Measurements from ENCODE around the gene MAN2A1. TPM values are rescaled to one million over a fixed set of nuclear protein-coding genes. Genes with fewer than 3 reads are reported as not detected.

MAN2A1 gene
- total RNA-seq, 1 experiment from 2014 or later = 21.8 TPM

GRCh38 chr5:109848130-109848529 lies 158.4 kb downstream of the MAN2A1 start:
- DNase-seq = no peak
- ATAC-seq = no peak
- POLR2A ChIA-PET (ENCODE audit: unreplicated experiment) = no interaction called here
- intact Hi-C loops (cut with micrococcal nuclease) = loop anchor here (10.0 kb wide), 1 partner anchor 567 kb away; no protein-coding TSS in a partner anchor
- no peak overlapping the region for H3K9ac ChIP-seq (ENCODE audit: low read length)
- no peaks in the 10 kb centered on the region for H4K20me1 ChIP-seq (ENCODE audit: low read length)
- peaks cover 7% of the 10 kb centered on the region for H3K4me1 ChIP-seq (ENCODE audit: insufficient read depth, low read length)
- H2AFZ ChIP-seq (ENCODE audit: low read length) = no peak overlapping the region
- H3K27me3 ChIP-seq (ENCODE audit: low read length) = no peaks in the 10 kb centered on the region
- H3K36me3 ChIP-seq (ENCODE audit: low read depth, low read length) = no peaks in the 10 kb centered on the region
- TF ChIP-seq EZH2 (IDR thresholded peaks at IDR 0.05; ENCODE audit: low read length, unreplicated experiment) (no peak), EZH2phosphoT487 (IDR thresholded peaks at IDR 0.05; ENCODE audit: borderline replicate concordance, low read length) (no peak), CTCF (conservative IDR thresholded peaks at IDR 0.05; ENCODE audit: low read depth, low read length) (no peak)
- H3K79me2 ChIP-seq (ENCODE audit: low read length) = no peaks in the 10 kb centered on the region
- no peak overlapping the region for H3K4me3 ChIP-seq (ENCODE audit: low read length)
- no peaks in the 10 kb centered on the region for H3F3A ChIP-seq (ENCODE audit: low read length, unreplicated experiment)
- H3K9me2 ChIP-seq (replicated peaks; ENCODE audit: low read length) = no peaks in the 10 kb centered on the region
- no peak overlapping the region for H3K27ac ChIP-seq (ENCODE audit: low read length)
- no TSS peak for BruUV-seq (replicated peaks)
- CTCF ChIA-PET = no interaction called here
- no peaks in the 10 kb centered on the region for H3K9me3 ChIP-seq (ENCODE audit: low read length)
- H3K4me2 ChIP-seq (ENCODE audit: low read length) = no peak overlapping the region

GRCh38 chr5:109849478-109850088 lies 159.9 kb downstream of the MAN2A1 start:
- Histone ChIP-seq H3K4me1 (ENCODE audit: insufficient read depth, low read length) (no peaks in the 10 kb centered on the region), H3K9ac (ENCODE audit: low read length) (no peak overlapping the region), H3K4me3 (ENCODE audit: low read length) (no peak overlapping the region), H3F3A (ENCODE audit: low read length, unreplicated experiment) (no peaks in the 10 kb centered on the region), H4K20me1 (ENCODE audit: low read length) (no peaks in the 10 kb centered on the region), H3K9me3 (ENCODE audit: low read length) (no peaks in the 10 kb centered on the region), H3K27me3 (ENCODE audit: low read length) (no peaks in the 10 kb centered on the region), H3K79me2 (ENCODE audit: low read length) (no peaks in the 10 kb centered on the region), H3K4me2 (ENCODE audit: low read length) (no peak overlapping the region), H2AFZ (ENCODE audit: low read length) (no peak overlapping the region), H3K27ac (ENCODE audit: low read length) (no peak overlapping the region), H3K36me3 (ENCODE audit: low read depth, low read length) (no peaks in the 10 kb centered on the region), H3K9me2 (replicated peaks; ENCODE audit: low read length) (no peaks in the 10 kb centered on the region)
- ChIA-PET CTCF (no interaction called here), POLR2A (ENCODE audit: unreplicated experiment) (no interaction called here)
- no peak for TF ChIP-seq EZH2phosphoT487 (IDR thresholded peaks at IDR 0.05; ENCODE audit: borderline replicate concordance, low read length)
- TF ChIP-seq CTCF (conservative IDR thresholded peaks at IDR 0.05; ENCODE audit: low read depth, low read length) = no peak
- no peak for TF ChIP-seq EZH2 (IDR thresholded peaks at IDR 0.05; ENCODE audit: low read length, unreplicated experiment)
- ATAC-seq (no peak), DNase-seq (no peak)
- intact Hi-C loops (cut with micrococcal nuclease) = loop anchor here (10.0 kb wide), 1 partner anchor 565 kb away; no protein-coding TSS in a partner anchor
- no TSS peak for BruUV-seq (replicated peaks)

GRCh38 chr5:109852371-109853155 lies 162.8 kb downstream of the MAN2A1 start:
- no peaks in the 10 kb centered on the region for H3K9me3 ChIP-seq (ENCODE audit: low read length)
- ATAC-seq = peak; percentile 29; the same call in 1 of the 2 replicates
- intact Hi-C loops (cut with micrococcal nuclease) = no loop called here
- H3K9ac ChIP-seq (ENCODE audit: low read length) = no peak overlapping the region
- H2AFZ ChIP-seq (ENCODE audit: low read length) = no peak overlapping the region
- ChIA-PET POLR2A (ENCODE audit: unreplicated experiment) (interaction anchor here (0.7 kb wide), 1 partner anchor 34 kb away, joined by 3 read pairs; no protein-coding TSS in a partner anchor), CTCF (no interaction called here)
- no peak overlapping the region for H3K4me2 ChIP-seq (ENCODE audit: low read length)
- H3K9me2 ChIP-seq (replicated peaks; ENCODE audit: low read length) = no peaks in the 10 kb centered on the region
- no peaks in the 10 kb centered on the region for H4K20me1 ChIP-seq (ENCODE audit: low read length)
- no peak overlapping the region for H3K27ac ChIP-seq (ENCODE audit: low read length)
- no peaks in the 10 kb centered on the region for H3F3A ChIP-seq (ENCODE audit: low read length, unreplicated experiment)
- no peak overlapping the region for H3K4me3 ChIP-seq (ENCODE audit: low read length)
- TF ChIP-seq EZH2 (IDR thresholded peaks at IDR 0.05; ENCODE audit: low read length, unreplicated experiment) = no peak
- no peak for DNase-seq
- H3K4me1 ChIP-seq (ENCODE audit: insufficient read depth, low read length) = no peaks in the 10 kb centered on the region
- BruUV-seq (replicated peaks) = no TSS peak
- no peaks in the 10 kb centered on the region for H3K36me3 ChIP-seq (ENCODE audit: low read depth, low read length)
- no peaks in the 10 kb centered on the region for H3K79me2 ChIP-seq (ENCODE audit: low read length)
- H3K27me3 ChIP-seq (ENCODE audit: low read length) = no peaks in the 10 kb centered on the region
